ENCODE data around the gene TMEM87A.

TMEM87A gene

GRCh38 chr15:42315521-42315920 lies 42.3 kb upstream of the TMEM87A start:
- H2AFZ ChIP-seq (ENCODE audit: low read depth, low read length, severe bottlenecking), result no peak overlapping the region
- H3K4me2 ChIP-seq (ENCODE audit: low read depth, low read length, poor library complexity, severe bottlenecking), result no peak overlapping the region
- TF ChIP-seq EZH2phosphoT487 (conservative IDR thresholded peaks at IDR 0.05; ENCODE audit: low read length) (no peak), CTCF (IDR thresholded peaks at IDR 0.05; ENCODE audit: insufficient read depth, low read length, poor library complexity, severe bottlenecking) (no peak)
- no peak overlapping the region for H3K27ac ChIP-seq (ENCODE audit: low read depth, low read length)
- no peaks in the 10 kb centered on the region for H3K9me3 ChIP-seq (ENCODE audit: insufficient read depth, low read length)
- H4K20me1 ChIP-seq (ENCODE audit: low read depth, low read length), result no peaks in the 10 kb centered on the region
- no peaks in the 10 kb centered on the region for H3F3A ChIP-seq (ENCODE audit: insufficient read depth)
- H3K79me2 ChIP-seq (ENCODE audit: insufficient read depth, low read length), result no peaks in the 10 kb centered on the region
- H3K4me3 ChIP-seq (ENCODE audit: insufficient read depth, low read length, poor library complexity, severe bottlenecking), result no peak overlapping the region
- no peaks in the 10 kb centered on the region for H3K9me2 ChIP-seq (replicated peaks; ENCODE audit: insufficient read depth, low read length)
- no peaks in the 10 kb centered on the region for H3K27me3 ChIP-seq (ENCODE audit: low read length)
- H3K9ac ChIP-seq (ENCODE audit: low read length), result no peak overlapping the region
- H3K36me3 ChIP-seq (ENCODE audit: low read length), result no peaks in the 10 kb centered on the region

- Histone ChIP-seq H3K4me2 (ENCODE audit: low read depth, low read length, poor library complexity, severe bottlenecking) (no peak overlapping the region), H3K9me2 (replicated peaks; ENCODE audit: insufficient read depth, low read length) (no peaks in the 10 kb centered on the region), H3K4me3 (ENCODE audit: insufficient read depth, low read length, poor library complexity, severe bottlenecking) (no peak overlapping the region), H3K9me3 (ENCODE audit: insufficient read depth, low read length) (no peaks in the 10 kb centered on the region), H3K36me3 (ENCODE audit: low read length) (no peaks in the 10 kb centered on the region), H3F3A (ENCODE audit: insufficient read depth) (no peaks in the 10 kb centered on the region), H3K27me3 (ENCODE audit: low read length) (no peaks in the 10 kb centered on the region), H3K27ac (ENCODE audit: low read depth, low read length) (no peak overlapping the region), H3K79me2 (ENCODE audit: insufficient read depth, low read length) (no peaks in the 10 kb centered on the region), H3K9ac (ENCODE audit: low read length) (no peak overlapping the region), H4K20me1 (ENCODE audit: low read depth, low read length) (no peaks in the 10 kb centered on the region), H2AFZ (ENCODE audit: low read depth, low read length, severe bottlenecking) (no peak overlapping the region)
- TF ChIP-seq EZH2phosphoT487 (conservative IDR thresholded peaks at IDR 0.05; ENCODE audit: low read length) (no peak), CTCF (IDR thresholded peaks at IDR 0.05; ENCODE audit: insufficient read depth, low read length, poor library complexity, severe bottlenecking) (no peak)
Measured at GRCh38 chr15:42314818-42315217, 41.6 kb upstream of the TMEM87A start.

GRCh38 chr15:42313463-42313862 lies 40.2 kb upstream of the TMEM87A start:
- H4K20me1 ChIP-seq (ENCODE audit: low read depth, low read length), result no peaks in the 10 kb centered on the region
- no peak overlapping the region for H3K27ac ChIP-seq (ENCODE audit: low read depth, low read length)
- H3K4me2 ChIP-seq (ENCODE audit: low read depth, low read length, poor library complexity, severe bottlenecking), result no peak overlapping the region
- no peaks in the 10 kb centered on the region for H3K27me3 ChIP-seq (ENCODE audit: low read length)
- no peak overlapping the region for H3K9ac ChIP-seq (ENCODE audit: low read length)
- H3K9me3 ChIP-seq (ENCODE audit: insufficient read depth, low read length), result no peaks in the 10 kb centered on the region
- no peaks in the 10 kb centered on the region for H3F3A ChIP-seq (ENCODE audit: insufficient read depth)
- no peaks in the 10 kb centered on the region for H3K79me2 ChIP-seq (ENCODE audit: insufficient read depth, low read length)
- no peak overlapping the region for H3K4me3 ChIP-seq (ENCODE audit: insufficient read depth, low read length, poor library complexity, severe bottlenecking)
- H3K9me2 ChIP-seq (replicated peaks; ENCODE audit: insufficient read depth, low read length), result no peaks in the 10 kb centered on the region
- H3K36me3 ChIP-seq (ENCODE audit: low read length), result no peaks in the 10 kb centered on the region
- no peak overlapping the region for H2AFZ ChIP-seq (ENCODE audit: low read depth, low read length, severe bottlenecking)
- TF ChIP-seq EZH2phosphoT487 (conservative IDR thresholded peaks at IDR 0.05; ENCODE audit: low read length) (no peak), CTCF (IDR thresholded peaks at IDR 0.05; ENCODE audit: insufficient read depth, low read length, poor library complexity, severe bottlenecking) (no peak)
